CD8-positive, alpha-beta memory T cell (primary cell): ENCODE results near the gene RNF150. TPM values are rescaled to one million over a fixed set of nuclear protein-coding genes. Genes with fewer than 3 reads are reported as not detected.
"Not testable (repeated sequence)": the region's sequence is repeated elsewhere in the genome, so short reads cannot be mapped to it uniquely, and the experiment has no call there.

ENCODE experiments used
- CTCF ChIA-PET: fragments of 350-600 bp; sonication (Branson Sonifier 250); formaldehyde crosslinking; loops from one replicate; lab custom pipeline; 2021; ENCODE audit warnings: antibody characterized with exemption; lab: Charles Lee
- POLR2A ChIA-PET: fragments of 350-600 bp; sonication (Branson Sonifier 250); formaldehyde crosslinking; loops from one replicate; lab custom pipeline; 2021; ENCODE audit warnings: antibody characterized with exemption; lab: Charles Lee
- DNase-seq, 5 donors: peaks; one replicate each; pipeline versions ENCODE4 v3.0.0 to v3.0.0-alpha.2; 2020 to 2022; ENCODE audit warnings: mixed read lengths in 1 of 5
- H3K27ac ChIP-seq: one replicate; pipeline ENCODE4 v1.7.0; 2013; ENCODE audit warnings: low read depth, mild to moderate bottlenecking, low read length, moderate library complexity
- H3K27me3 ChIP-seq: 2 replicates; pipeline ENCODE4 v1.7.0; 2013; ENCODE audit warnings: low read length, mild to moderate bottlenecking; ENCODE audit not compliant: insufficient read depth, poor library complexity, severe bottlenecking
- H3K36me3 ChIP-seq: 2 replicates; pipeline ENCODE4 v1.7.0; 2013; ENCODE audit warnings: mild to moderate bottlenecking, low read length, moderate library complexity; ENCODE audit not compliant: insufficient read depth
- H3K4me1 ChIP-seq: 2 replicates; pipeline ENCODE4 v1.7.0; 2013; ENCODE audit warnings: mild to moderate bottlenecking, low read length, moderate library complexity; ENCODE audit not compliant: insufficient read depth
- H3K4me3 ChIP-seq: 2 replicates; pipeline ENCODE4 v1.7.0; 2013; ENCODE audit warnings: mild to moderate bottlenecking, low read length
- H3K9me3 ChIP-seq: 2 replicates; pipeline ENCODE4 v1.7.0; 2013; ENCODE audit warnings: mild to moderate bottlenecking, low read length
- H3K27ac Mint-ChIP-seq, 8 donors: one replicate each; pipeline ENCODE4 v1.8.0; 2020 to 2021; ENCODE audit warnings: mixed read lengths in 8 of 8, mild to moderate bottlenecking in 6 of 8, inconsistent platforms in 3 of 8, moderate library complexity in 3 of 8
- H3K27me3 Mint-ChIP-seq, 2 donors: one replicate each; pipeline ENCODE4 v1.8.0; 2020 to 2021; ENCODE audit warnings: mixed read lengths in 2 of 2, mild to moderate bottlenecking in 1 of 2, moderate library complexity in 1 of 2
- H3K36me3 Mint-ChIP-seq, 3 donors: one replicate each; pipeline ENCODE4 v1.8.0; 2020 to 2021; ENCODE audit warnings: mixed read lengths in 3 of 3, inconsistent platforms in 1 of 3, mild to moderate bottlenecking in 1 of 3
- H3K4me1 Mint-ChIP-seq, 3 donors: one replicate each; pipeline ENCODE4 v1.8.0; 2020 to 2021; ENCODE audit warnings: mixed read lengths in 3 of 3, inconsistent platforms in 1 of 3, mild to moderate bottlenecking in 1 of 3
- H3K4me3 Mint-ChIP-seq, 7 donors: one replicate each; pipeline ENCODE4 v1.8.0; 2020 to 2021; ENCODE audit warnings: mixed read lengths in 7 of 7, mild to moderate bottlenecking in 6 of 7, moderate library complexity in 4 of 7, inconsistent platforms in 2 of 7
- H3K9me3 Mint-ChIP-seq, 5 donors: one replicate each; pipeline ENCODE4 v1.8.0; 2020 to 2022; ENCODE audit warnings: mixed read lengths in 5 of 5, mild to moderate bottlenecking in 3 of 5, moderate library complexity in 2 of 5, inconsistent platforms in 1 of 5
- polyA plus RNA-seq: library from polyadenylated mRNA; unstranded; fragments of 300-500 nt; fragmentation: Illumina TruSeq; gene quantifications from one replicate; pipeline ENCODE4 v1.2.3, GENCODE V29; 2021
- total RNA-seq, 2 experiments: library from RNA; stranded (reverse); gene quantifications; one replicate each; pipeline ENCODE4 v1.2.3, GENCODE V29; 2021

RNF150 gene
- total and polyA plus RNA-seq, 3 experiments from 2014 or later, result not detected

GRCh38 chr4:140837736-140838135 lies 295.5 kb downstream of the RNF150 start:
- no peaks in the 10 kb centered on the region for H3K4me1 Mint-ChIP-seq
- Histone ChIP-seq H3K9me3 (no peaks in the 10 kb centered on the region), H3K27me3 (no peaks in the 10 kb centered on the region), H3K36me3 (no peaks in the 10 kb centered on the region), H3K27ac (no peak overlapping the region), H3K4me3 (no peak overlapping the region), H3K4me1 (no peaks in the 10 kb centered on the region)
- POLR2A ChIA-PET, result no interaction called here
- H3K36me3 Mint-ChIP-seq, result no peaks in the 10 kb centered on the region
- CTCF ChIA-PET, result no interaction called here
- H3K27ac Mint-ChIP-seq, result no peak overlapping the region
- H3K9me3 Mint-ChIP-seq, result peaks cover 0 to 2% (median 0%) of the 10 kb centered on the region in 5 donors
- H3K27me3 Mint-ChIP-seq, result peaks cover 0 to 3% of the 10 kb centered on the region in 2 donors
- DNase-seq, result no peak
- H3K4me3 Mint-ChIP-seq, result no peak overlapping the region

DNA sequence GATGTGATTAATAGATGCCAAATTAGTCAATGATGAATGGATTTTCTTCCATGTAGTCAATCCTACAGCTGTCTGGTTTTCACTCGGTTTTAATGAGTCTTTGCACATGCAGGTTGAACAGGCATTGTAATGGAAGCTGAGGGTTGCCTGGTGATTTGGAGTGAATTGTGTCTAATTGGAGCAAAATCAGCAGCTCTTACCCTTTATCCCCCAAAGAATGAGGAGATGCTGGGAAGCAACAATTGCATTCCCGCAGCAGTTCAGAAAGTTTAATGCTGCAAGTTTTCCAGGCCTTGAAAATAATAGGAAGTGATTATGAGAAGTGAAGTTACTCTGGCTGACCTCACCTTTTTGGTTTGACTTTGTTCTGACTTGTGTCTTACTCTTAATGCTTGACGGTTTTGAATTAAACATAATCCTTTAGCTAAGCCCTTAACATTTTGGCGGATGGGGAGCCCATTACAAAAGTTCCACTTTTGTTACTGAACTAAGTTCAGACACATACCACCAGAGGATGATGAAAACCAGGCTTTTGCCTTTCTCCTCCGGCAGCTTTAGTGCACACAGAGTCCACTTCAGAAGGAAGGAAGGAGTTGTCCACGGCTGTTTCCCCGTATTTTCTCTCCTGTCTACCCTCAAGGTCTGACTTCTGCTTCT lies 298.3 kb downstream of the RNF150 start:
- ChIA-PET CTCF (no interaction called here), POLR2A (no interaction called here)
- Histone ChIP-seq H3K36me3 (no peaks in the 10 kb centered on the region), H3K4me1 (no peaks in the 10 kb centered on the region), H3K27ac (no peak overlapping the region), H3K4me3 (no peak overlapping the region), H3K27me3 (no peaks in the 10 kb centered on the region), H3K9me3 (no peaks in the 10 kb centered on the region)
- no peak overlapping the region for H3K27ac Mint-ChIP-seq
- H3K4me3 Mint-ChIP-seq, result no peak overlapping the region
- no peaks in the 10 kb centered on the region for H3K4me1 Mint-ChIP-seq
- DNase-seq, result no peak
- H3K36me3 Mint-ChIP-seq, result no peaks in the 10 kb centered on the region
- H3K9me3 Mint-ChIP-seq, result peaks cover 0 to 2% (median 0%) of the 10 kb centered on the region in 5 donors
- peaks cover 0 to 3% of the 10 kb centered on the region in 2 donors for H3K27me3 Mint-ChIP-seq

DNA sequence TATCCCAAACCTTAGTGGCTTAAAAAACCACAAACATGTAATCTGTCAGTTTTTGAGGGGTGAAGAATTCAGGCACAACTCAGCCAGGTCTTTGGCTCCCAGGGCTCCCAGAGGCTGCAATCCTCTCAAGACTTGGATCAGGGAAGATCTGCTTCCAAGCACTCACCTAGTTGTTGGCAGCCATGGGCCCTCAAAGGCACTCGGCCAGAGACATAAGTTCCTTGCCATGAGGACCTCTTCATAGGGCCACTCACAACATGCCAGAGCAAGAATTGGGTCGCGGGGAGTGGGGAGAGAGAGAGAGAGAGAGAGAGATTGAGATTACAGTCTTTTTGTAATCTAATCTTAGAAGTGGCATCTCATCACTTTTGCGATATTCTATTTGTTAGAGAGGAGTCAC lies 300.0 kb downstream of the RNF150 start:
- no peaks in the 10 kb centered on the region for H3K36me3 Mint-ChIP-seq
- no peak for DNase-seq
- POLR2A ChIA-PET, result no interaction called here
- no peaks in the 10 kb centered on the region for H3K4me1 Mint-ChIP-seq
- H3K9me3 ChIP-seq, result no peaks in the 10 kb centered on the region
- H3K27me3 Mint-ChIP-seq, result peaks cover 3 to 5% of the 10 kb centered on the region in 2 donors
- CTCF ChIA-PET, result no interaction called here
- no peaks in the 10 kb centered on the region for H3K27me3 ChIP-seq
- H3K4me1 ChIP-seq, result no peaks in the 10 kb centered on the region
- peaks cover 0 to 2% (median 0%) of the 10 kb centered on the region in 5 donors for H3K9me3 Mint-ChIP-seq
- no peak overlapping the region for H3K4me3 ChIP-seq
- H3K27ac ChIP-seq, result no peak overlapping the region
- no peaks in the 10 kb centered on the region for H3K36me3 ChIP-seq
- H3K27ac Mint-ChIP-seq, result no peak overlapping the region
- H3K4me3 Mint-ChIP-seq, result no peak overlapping the region

DNA sequence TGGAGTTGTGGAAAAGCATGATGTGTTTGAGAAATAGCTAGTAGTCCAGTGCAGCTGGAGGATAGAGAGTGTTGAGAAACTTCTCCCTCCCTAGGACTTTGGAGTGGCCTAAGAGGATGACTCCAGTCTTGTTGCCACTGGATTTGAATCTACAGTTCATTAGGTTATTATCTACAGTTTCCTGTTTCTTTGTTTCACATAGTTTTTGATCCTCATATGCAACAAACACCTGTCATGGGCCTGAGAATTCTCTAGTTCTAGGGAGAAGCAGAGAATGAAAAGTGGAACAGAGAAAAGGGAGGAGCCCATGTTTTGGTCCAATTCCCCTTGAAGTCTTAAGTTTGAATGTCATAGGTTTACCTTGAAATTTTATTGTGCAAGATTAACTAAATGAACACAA lies 303.4 kb downstream of the RNF150 start:
- Mint-ChIP-seq H3K9me3 (peaks cover 0 to 2% (median 0%) of the 10 kb centered on the region in 5 donors), H3K27ac (no peak overlapping the region), H3K27me3 (peaks cover 5 to 6% of the 10 kb centered on the region in 2 donors), H3K4me3 (no peak overlapping the region), H3K36me3 (no peaks in the 10 kb centered on the region), H3K4me1 (no peaks in the 10 kb centered on the region)
- no peaks in the 10 kb centered on the region for H3K36me3 ChIP-seq
- no peaks in the 10 kb centered on the region for H3K27me3 ChIP-seq
- CTCF ChIA-PET, result no interaction called here
- H3K4me3 ChIP-seq, result no peak overlapping the region
- H3K4me1 ChIP-seq, result no peaks in the 10 kb centered on the region
- no peaks in the 10 kb centered on the region for H3K9me3 ChIP-seq
- POLR2A ChIA-PET, result no interaction called here
- no peak for DNase-seq
- H3K27ac ChIP-seq, result no peak overlapping the region

DNA sequence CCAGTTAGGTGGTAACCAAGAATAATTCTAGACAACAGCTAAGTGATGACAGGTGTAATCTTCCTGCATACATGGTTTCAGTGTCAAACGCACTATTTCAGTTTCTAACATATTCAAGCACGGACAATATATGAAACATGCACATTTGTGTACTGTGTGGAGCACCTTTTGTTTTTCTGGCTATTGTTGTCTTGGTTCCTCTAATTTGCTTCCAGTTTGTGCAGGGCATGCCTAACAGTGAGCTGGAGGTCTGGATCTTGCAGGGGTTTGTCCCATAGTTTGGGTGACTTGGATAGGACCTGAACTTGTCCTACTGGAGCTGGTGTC lies 306.6 kb downstream of the RNF150 start:
- no peak overlapping the region for H3K4me3 Mint-ChIP-seq
- no peaks in the 10 kb centered on the region for H3K4me1 Mint-ChIP-seq
- no peaks in the 10 kb centered on the region for H3K36me3 ChIP-seq
- no peak overlapping the region for H3K27ac ChIP-seq
- ChIA-PET CTCF (interaction anchor here (0.6 kb wide), 1 partner anchor 13 kb away, joined by 3 read pairs; no protein-coding TSS in a partner anchor), POLR2A (no interaction called here)
- no peak for DNase-seq
- H3K9me3 Mint-ChIP-seq, result peaks cover 0 to 3% (median 0%) of the 10 kb centered on the region in 5 donors
- no peaks in the 10 kb centered on the region for H3K9me3 ChIP-seq
- no peak overlapping the region for H3K4me3 ChIP-seq
- H3K36me3 Mint-ChIP-seq, result no peaks in the 10 kb centered on the region
- H3K27me3 ChIP-seq, result no peaks in the 10 kb centered on the region
- H3K27me3 Mint-ChIP-seq, result peaks cover 5 to 9% of the 10 kb centered on the region in 2 donors
- H3K27ac Mint-ChIP-seq, result no peak overlapping the region
- H3K4me1 ChIP-seq, result no peaks in the 10 kb centered on the region

- H3K9me3 ChIP-seq, POLR2A ChIA-PET, H3K4me1 Mint-ChIP-seq, H3K27me3 ChIP-seq, H3K4me3 Mint-ChIP-seq, H3K27ac ChIP-seq, H3K27me3 Mint-ChIP-seq, H3K36me3 Mint-ChIP-seq, H3K27ac Mint-ChIP-seq, H3K4me3 ChIP-seq, H3K9me3 Mint-ChIP-seq, H3K4me1 ChIP-seq, CTCF ChIA-PET, DNase-seq, H3K36me3 ChIP-seq: not testable (repeated sequence)
Measured at GRCh38 chr4:140820520-140820919, 312.7 kb downstream of the RNF150 start.

- no peaks in the 10 kb centered on the region for H3K4me1 ChIP-seq
- no peak overlapping the region for H3K4me3 Mint-ChIP-seq
- H3K36me3 Mint-ChIP-seq, result no peaks in the 10 kb centered on the region
- ChIA-PET POLR2A (no interaction called here), CTCF (interaction anchor here (0.7 kb wide), 1 partner anchor 9 kb away, joined by 4 read pairs; no protein-coding TSS in a partner anchor)
- H3K4me3 ChIP-seq, result no peak overlapping the region
- H3K4me1 Mint-ChIP-seq, result no peaks in the 10 kb centered on the region
- no peaks in the 10 kb centered on the region for H3K36me3 ChIP-seq
- no peak overlapping the region for H3K27ac Mint-ChIP-seq
- no peaks in the 10 kb centered on the region for H3K27me3 ChIP-seq
- H3K9me3 ChIP-seq, result no peaks in the 10 kb centered on the region
- no peak for DNase-seq
- peaks cover 1 to 4% of the 10 kb centered on the region in 2 donors for H3K27me3 Mint-ChIP-seq
- no peak overlapping the region for H3K27ac ChIP-seq
- H3K9me3 Mint-ChIP-seq, result peaks cover 0 to 4% (median 0%) of the 10 kb centered on the region in 5 donors
Measured at GRCh38 chr4:140819610-140820009, 313.7 kb downstream of the RNF150 start.

DNA sequence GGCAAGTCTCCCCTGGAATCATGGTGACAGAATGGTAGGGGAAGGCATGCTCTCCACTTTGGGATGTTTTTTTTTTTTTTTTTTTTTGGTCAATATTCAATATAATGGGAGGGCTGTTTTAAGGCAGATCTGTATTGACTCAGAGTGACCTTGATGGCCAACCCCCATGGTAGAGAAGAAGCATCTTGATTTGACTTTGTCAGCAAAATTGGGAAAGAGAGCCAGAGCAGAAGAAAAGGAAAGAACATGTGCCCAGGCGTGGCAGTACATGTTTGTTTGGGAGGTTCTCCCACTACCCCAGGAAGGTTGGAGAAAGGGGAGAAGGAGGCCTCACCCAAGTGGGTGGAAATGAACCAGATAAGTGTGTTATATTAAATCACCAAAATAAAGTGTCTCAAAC lies 314.8 kb downstream of the RNF150 start:
- no peaks in the 10 kb centered on the region for H3K36me3 Mint-ChIP-seq
- Histone ChIP-seq H3K27me3 (no peaks in the 10 kb centered on the region), H3K9me3 (no peaks in the 10 kb centered on the region), H3K27ac (no peak overlapping the region), H3K36me3 (no peaks in the 10 kb centered on the region), H3K4me1 (no peaks in the 10 kb centered on the region), H3K4me3 (no peak overlapping the region)
- H3K27me3 Mint-ChIP-seq, result peaks cover 0 to 4% of the 10 kb centered on the region in 2 donors
- POLR2A ChIA-PET, result no interaction called here
- peaks cover 0 to 4% (median 0%) of the 10 kb centered on the region in 5 donors for H3K9me3 Mint-ChIP-seq
- no peak for DNase-seq
- H3K4me3 Mint-ChIP-seq, result no peak overlapping the region
- H3K4me1 Mint-ChIP-seq, result no peaks in the 10 kb centered on the region
- CTCF ChIA-PET, result no interaction called here
- no peak overlapping the region for H3K27ac Mint-ChIP-seq
